Vagina (tissue), 2 donors: ENCODE data around the gene CHD6. TPM values are rescaled to one million over a fixed set of nuclear protein-coding genes. Genes with fewer than 3 reads are reported as not detected.

Experiments used
- DNase-seq, 2 donors: peaks; one replicate each; pipeline ENCODE4 v3.0.0-alpha.2; 2017; ENCODE audit errors: extremely low spot score in 2 of 2
- H3K27ac ChIP-seq: fragments of 200-600 bp; sonication (generic); one replicate; pipeline ENCODE4 v1.5.1; 2019
- H3K27me3 ChIP-seq: fragments of 200-600 bp; sonication (generic); one replicate; pipeline ENCODE4 v1.5.1; 2019
- H3K36me3 ChIP-seq, 2 donors: fragments of 200-600 bp; sonication (generic); one replicate each; pipeline ENCODE4 v1.5.1; 2017 to 2019
- H3K4me1 ChIP-seq: fragments of 200-600 bp; sonication (generic); one replicate; pipeline ENCODE4 v1.5.1; 2019
- H3K4me3 ChIP-seq, 2 donors: fragments of 200-600 bp; sonication (generic); 1 replicate in 1 of 2; 2 replicates in 1 of 2; pipeline ENCODE4 v1.5.1; 2016 to 2019
- H3K9me3 ChIP-seq: fragments of 200-600 bp; sonication (generic); one replicate; pipeline ENCODE4 v1.5.1; 2019
- POLR2A ChIP-seq, 2 donors: fragments of 450-650 bp; IDR thresholded peaks; one replicate each; pipeline ENCODE4 v1.6.1; 2017; ENCODE audit warnings: antibody characterized with exemption in 2 of 2, mild to moderate bottlenecking in 2 of 2, moderate library complexity in 2 of 2
- POLR2AphosphoS5 ChIP-seq, 2 donors: sonication (generic); formaldehyde crosslinking; IDR thresholded peaks; one replicate each; pipeline ENCODE4 v1.9.0; 2017; ENCODE audit warnings: antibody characterized with exemption in 2 of 2, mild to moderate bottlenecking in 2 of 2, low read depth in 1 of 2; ENCODE audit not compliant: insufficient read depth in 1 of 2
- intact Hi-C: fragments of 100-400 bp; cut with DNase I; formaldehyde crosslinking; loops from one replicate; pipeline ENCODE4 v1.15.1; 2023
- total RNA-seq: library from RNA; depleted of rRNA; stranded (reverse); fragments of >200 nt; gene quantifications from one replicate; pipeline ENCODE4 v1.2.3, GENCODE V29; 2016
- TF ChIP-seq, protein P1 (sequence below), 3 experiments: fragments of 450-650 bp in 2 of 3; fragments of 200-600 bp in 1 of 3; sonication (generic) in 1 of 3; IDR thresholded peaks; one replicate each; pipeline ENCODE4 v1.5.1; 2017 to 2019; ENCODE audit warnings: antibody characterized with exemption in 3 of 3, mild to moderate bottlenecking in 2 of 3, moderate library complexity in 2 of 3

The CHD6 gene
- total RNA-seq, 1 donor from 2014 or later = 37.6 TPM

DNA sequence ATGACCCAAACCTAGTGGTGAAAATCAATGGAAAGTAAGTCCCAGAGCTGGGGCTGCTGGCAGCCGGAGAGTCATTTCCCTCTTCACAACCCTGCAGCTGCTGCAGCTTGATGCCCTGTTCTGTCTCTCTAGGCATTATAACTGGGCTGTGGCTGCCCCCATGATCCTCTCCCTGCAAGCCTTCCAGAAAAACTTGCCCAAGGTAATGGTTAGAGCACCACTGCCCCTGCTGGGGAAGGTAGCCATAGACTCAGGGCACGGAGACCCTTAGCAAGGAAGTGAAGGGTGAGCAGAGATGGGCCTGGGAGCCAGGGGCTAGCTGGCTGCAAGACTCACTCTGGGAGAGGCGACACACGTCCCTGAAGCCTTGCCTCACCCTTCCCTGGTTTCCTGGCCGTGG is 265.5 kb downstream of the CHD6 start:
- DNase-seq = no peak
- no peaks in the 10 kb centered on the region for H3K27me3 ChIP-seq
- intact Hi-C loops = no loop called here
- H3K4me3 ChIP-seq = no peak overlapping the region
- peaks cover 0 to 28% of the 10 kb centered on the region in 2 donors for H3K36me3 ChIP-seq
- peaks cover 2% of the 10 kb centered on the region for H3K4me1 ChIP-seq
- no peaks in the 10 kb centered on the region for H3K9me3 ChIP-seq
- TF ChIP-seq, protein P1, sequence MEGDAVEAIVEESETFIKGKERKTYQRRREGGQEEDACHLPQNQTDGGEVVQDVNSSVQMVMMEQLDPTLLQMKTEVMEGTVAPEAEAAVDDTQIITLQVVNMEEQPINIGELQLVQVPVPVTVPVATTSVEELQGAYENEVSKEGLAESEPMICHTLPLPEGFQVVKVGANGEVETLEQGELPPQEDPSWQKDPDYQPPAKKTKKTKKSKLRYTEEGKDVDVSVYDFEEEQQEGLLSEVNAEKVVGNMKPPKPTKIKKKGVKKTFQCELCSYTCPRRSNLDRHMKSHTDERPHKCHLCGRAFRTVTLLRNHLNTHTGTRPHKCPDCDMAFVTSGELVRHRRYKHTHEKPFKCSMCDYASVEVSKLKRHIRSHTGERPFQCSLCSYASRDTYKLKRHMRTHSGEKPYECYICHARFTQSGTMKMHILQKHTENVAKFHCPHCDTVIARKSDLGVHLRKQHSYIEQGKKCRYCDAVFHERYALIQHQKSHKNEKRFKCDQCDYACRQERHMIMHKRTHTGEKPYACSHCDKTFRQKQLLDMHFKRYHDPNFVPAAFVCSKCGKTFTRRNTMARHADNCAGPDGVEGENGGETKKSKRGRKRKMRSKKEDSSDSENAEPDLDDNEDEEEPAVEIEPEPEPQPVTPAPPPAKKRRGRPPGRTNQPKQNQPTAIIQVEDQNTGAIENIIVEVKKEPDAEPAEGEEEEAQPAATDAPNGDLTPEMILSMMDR (IDR thresholded peaks at IDR 0.05) = no peak
- TF ChIP-seq POLR2A (IDR thresholded peaks at IDR 0.05) (no peak), POLR2AphosphoS5 (IDR thresholded peaks at IDR 0.05; ENCODE audit: insufficient read depth in 1 of 2, low read depth in 1 of 2) (no peak)
- H3K27ac ChIP-seq = no peak overlapping the region

DNA sequence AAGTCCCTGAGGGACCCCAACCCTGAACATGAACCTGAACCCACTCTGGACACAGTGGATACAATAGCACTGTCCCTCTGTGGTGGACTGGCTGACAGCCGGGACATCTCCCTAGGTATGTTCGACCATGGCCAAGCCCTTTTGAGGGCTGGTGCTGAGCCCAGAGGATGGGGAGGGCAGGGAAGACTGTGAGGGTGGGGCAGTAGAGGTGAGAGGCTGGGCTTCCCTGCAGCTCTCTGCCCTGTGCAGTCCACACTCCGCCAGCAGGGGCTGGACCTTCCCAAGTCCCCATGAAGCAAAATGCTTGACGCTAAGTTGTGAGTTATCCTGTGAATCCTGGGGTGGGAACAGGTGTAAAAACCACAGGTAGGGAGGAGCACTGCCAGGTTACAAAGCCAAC is 266.1 kb downstream of the CHD6 start:
- Histone ChIP-seq H3K9me3 (no peaks in the 10 kb centered on the region), H3K27ac (no peak overlapping the region), H3K36me3 (peaks cover 0 to 29% of the 10 kb centered on the region in 2 donors), H3K27me3 (no peaks in the 10 kb centered on the region), H3K4me1 (peaks cover 8% of the 10 kb centered on the region), H3K4me3 (no peak overlapping the region)
- intact Hi-C loops = no loop called here
- no peak for DNase-seq
- TF ChIP-seq POLR2AphosphoS5 (IDR thresholded peaks at IDR 0.05; ENCODE audit: insufficient read depth in 1 of 2, low read depth in 1 of 2) (no peak), POLR2A (IDR thresholded peaks at IDR 0.05) (no peak)
- TF ChIP-seq, protein P1 (IDR thresholded peaks at IDR 0.05) = no peak
